Adrenal gland (tissue), 5 donors: Measurements from ENCODE around the gene LMAN2.

Experiments
- CTCF ChIP-seq, 6 experiments: fragments of 450-650 bp in 4 of 6; fragments of 200-600 bp in 2 of 6; sonication (generic) in 1 of 6; IDR thresholded peaks; 1 replicate in 5 of 6; 2 replicates in 1 of 6; pipeline versions ENCODE4 v1.5.1 to v1.8.0; 2016 to 2021; ENCODE audit warnings: antibody characterized with exemption in 6 of 6, mild to moderate bottlenecking in 2 of 6, moderate library complexity in 1 of 6
- POLR2A ChIP-seq, 2 donors: fragments of 450-650 bp; IDR thresholded peaks; one replicate each; pipeline ENCODE4 v1.6.1; 2017; ENCODE audit warnings: antibody characterized with exemption in 2 of 2, mild to moderate bottlenecking in 2 of 2, moderate library complexity in 1 of 2
- donor health status: DM: no; HTN: no; CAD: no.

- TF ChIP-seq CTCF (IDR thresholded peaks at IDR 0.05) (no peak), POLR2A (IDR thresholded peaks at IDR 0.05) (no peak)
These were observed 18.4 kb upstream of the LMAN2 start for GRCh38 chr5:177369645-177370440.
